Smooth muscle cell (in vitro differentiated cells): Measurements from ENCODE around the gene SMIM29. TPM values are rescaled to one million over a fixed set of nuclear protein-coding genes. Genes with fewer than 3 reads are reported as not detected.

Source experiments
- DNase-seq: peaks from one replicate; lab custom pipeline; 2025; ENCODE audit not compliant: unreplicated experiment; lab: John Stamatoyannopoulos, UW
- H2AFZ ChIP-seq: fragments of 200-600 bp; sonication (generic); 2 replicates; pipeline ENCODE4 v1.6.0; 2016; ENCODE audit warnings: antibody characterized with exemption, low read depth, mild to moderate bottlenecking
- H3F3A ChIP-seq: fragments of 200-600 bp; sonication (generic); 2 replicates; pipeline ENCODE4 v1.6.0; 2017; ENCODE audit warnings: antibody characterized with exemption, low read depth
- H3K27ac ChIP-seq: fragments of 200-600 bp; sonication (generic); 2 replicates; pipeline ENCODE4 v1.5.1; 2016; ENCODE audit warnings: low read depth, mild to moderate bottlenecking
- H3K27me3 ChIP-seq: fragments of 200-600 bp; sonication (generic); 2 replicates; pipeline ENCODE4 v1.6.1; 2016; ENCODE audit warnings: low read depth, mild to moderate bottlenecking
- H3K36me3 ChIP-seq: fragments of 200-600 bp; sonication (generic); 2 replicates; pipeline ENCODE4 v1.5.1; 2016; ENCODE audit warnings: low read depth
- H3K4me1 ChIP-seq: fragments of 200-600 bp; sonication (generic); 2 replicates; pipeline ENCODE4 v1.5.1; 2016; ENCODE audit warnings: low read depth
- H3K4me2 ChIP-seq: fragments of 200-600 bp; sonication (generic); 2 replicates; pipeline ENCODE4 v1.6.0; 2016; ENCODE audit warnings: mild to moderate bottlenecking
- H3K4me3 ChIP-seq: fragments of 200-600 bp; sonication (generic); 2 replicates; pipeline ENCODE4 v1.5.1; 2016; ENCODE audit warnings: mild to moderate bottlenecking
- H3K79me2 ChIP-seq: fragments of 200-600 bp; sonication (generic); 2 replicates; pipeline ENCODE4 v1.6.0; 2016; ENCODE audit warnings: low read depth, mild to moderate bottlenecking
- H3K9ac ChIP-seq: fragments of 200-600 bp; sonication (generic); 2 replicates; pipeline ENCODE4 v1.6.0; 2016; ENCODE audit warnings: low read depth
- H3K9me3 ChIP-seq: fragments of 200-600 bp; sonication (generic); replicated peaks from 2 replicates; pipeline ENCODE4 v1.5.1; 2016; ENCODE audit warnings: low read depth
- H4K20me1 ChIP-seq: fragments of 200-600 bp; sonication (generic); 2 replicates; pipeline ENCODE4 v1.6.0; 2016; ENCODE audit warnings: low read depth
- WGBS: methylation state at CpG from one replicate; pipeline ENCODE4 v1.1.7; 2016; ENCODE audit warnings: low lambda C conversion rate; 5-methylcytosine and 5-hydroxymethylcytosine counted together
- polyA plus RNA-seq: library from polyadenylated mRNA; unstranded; fragments of >200 nt; fragmentation: Nextera tagmentation; extraction: Ambion mirVana; gene quantifications from 2 replicates; pipeline ENCODE4 v1.2.1, GENCODE V29; 2016
- total RNA-seq: library from RNA; depleted of rRNA; stranded (reverse); fragments of >200 nt; gene quantifications from 2 replicates; pipeline ENCODE4 v1.2.3, GENCODE V29; 2014
- TF ChIP-seq, protein P1 (sequence below): fragments of 200-600 bp; sonication (generic); IDR thresholded peaks from 2 replicates; pipeline ENCODE4 v1.5.1; 2017; ENCODE audit warnings: borderline replicate concordance, mild to moderate bottlenecking, antibody characterized with exemption; ENCODE audit not compliant: insufficient read depth, poor library complexity, severe bottlenecking

The SMIM29 gene
- total and polyA plus RNA-seq, 2 experiments from 2014 or later: 29.2 to 29.7 TPM

DNA sequence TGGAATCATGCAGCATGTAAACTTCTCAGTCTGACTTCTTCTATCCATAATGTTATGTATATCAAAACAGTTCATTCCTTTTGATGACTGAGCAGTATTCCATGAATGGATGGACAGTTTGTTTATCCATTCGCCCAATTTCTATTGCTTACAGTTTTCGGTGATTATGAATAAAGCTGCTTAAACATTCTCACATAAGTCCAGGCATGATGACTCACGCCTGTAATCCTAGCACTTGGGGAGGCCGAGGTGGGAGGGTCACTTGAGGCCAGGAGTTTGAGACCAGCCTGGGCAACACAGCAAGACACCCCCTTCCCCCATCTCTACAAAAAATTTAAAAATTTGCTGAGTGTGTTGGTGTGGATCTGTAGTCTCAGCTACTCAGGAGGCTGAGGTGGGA lies 35.0 kb downstream of the SMIM29 start:
- H3K9me3 ChIP-seq: no peaks in the 10 kb centered on the region
- WGBS: 79% methylated on average over 4 of the region's 4 CpGs
- H2AFZ ChIP-seq: no peak overlapping the region
- H3K4me2 ChIP-seq: no peak overlapping the region
- no peak overlapping the region for H3K4me3 ChIP-seq
- no peaks in the 10 kb centered on the region for H3K4me1 ChIP-seq
- H3K27me3 ChIP-seq: no peaks in the 10 kb centered on the region
- H3K27ac ChIP-seq: no peak overlapping the region
- H3K36me3 ChIP-seq: no peaks in the 10 kb centered on the region
- TF ChIP-seq, protein P1, sequence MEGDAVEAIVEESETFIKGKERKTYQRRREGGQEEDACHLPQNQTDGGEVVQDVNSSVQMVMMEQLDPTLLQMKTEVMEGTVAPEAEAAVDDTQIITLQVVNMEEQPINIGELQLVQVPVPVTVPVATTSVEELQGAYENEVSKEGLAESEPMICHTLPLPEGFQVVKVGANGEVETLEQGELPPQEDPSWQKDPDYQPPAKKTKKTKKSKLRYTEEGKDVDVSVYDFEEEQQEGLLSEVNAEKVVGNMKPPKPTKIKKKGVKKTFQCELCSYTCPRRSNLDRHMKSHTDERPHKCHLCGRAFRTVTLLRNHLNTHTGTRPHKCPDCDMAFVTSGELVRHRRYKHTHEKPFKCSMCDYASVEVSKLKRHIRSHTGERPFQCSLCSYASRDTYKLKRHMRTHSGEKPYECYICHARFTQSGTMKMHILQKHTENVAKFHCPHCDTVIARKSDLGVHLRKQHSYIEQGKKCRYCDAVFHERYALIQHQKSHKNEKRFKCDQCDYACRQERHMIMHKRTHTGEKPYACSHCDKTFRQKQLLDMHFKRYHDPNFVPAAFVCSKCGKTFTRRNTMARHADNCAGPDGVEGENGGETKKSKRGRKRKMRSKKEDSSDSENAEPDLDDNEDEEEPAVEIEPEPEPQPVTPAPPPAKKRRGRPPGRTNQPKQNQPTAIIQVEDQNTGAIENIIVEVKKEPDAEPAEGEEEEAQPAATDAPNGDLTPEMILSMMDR: no peak
- H3K9ac ChIP-seq: no peak overlapping the region
- no peaks in the 10 kb centered on the region for H3F3A ChIP-seq
- no peaks in the 10 kb centered on the region for H4K20me1 ChIP-seq
- no peaks in the 10 kb centered on the region for H3K79me2 ChIP-seq
- no peak for DNase-seq

DNA sequence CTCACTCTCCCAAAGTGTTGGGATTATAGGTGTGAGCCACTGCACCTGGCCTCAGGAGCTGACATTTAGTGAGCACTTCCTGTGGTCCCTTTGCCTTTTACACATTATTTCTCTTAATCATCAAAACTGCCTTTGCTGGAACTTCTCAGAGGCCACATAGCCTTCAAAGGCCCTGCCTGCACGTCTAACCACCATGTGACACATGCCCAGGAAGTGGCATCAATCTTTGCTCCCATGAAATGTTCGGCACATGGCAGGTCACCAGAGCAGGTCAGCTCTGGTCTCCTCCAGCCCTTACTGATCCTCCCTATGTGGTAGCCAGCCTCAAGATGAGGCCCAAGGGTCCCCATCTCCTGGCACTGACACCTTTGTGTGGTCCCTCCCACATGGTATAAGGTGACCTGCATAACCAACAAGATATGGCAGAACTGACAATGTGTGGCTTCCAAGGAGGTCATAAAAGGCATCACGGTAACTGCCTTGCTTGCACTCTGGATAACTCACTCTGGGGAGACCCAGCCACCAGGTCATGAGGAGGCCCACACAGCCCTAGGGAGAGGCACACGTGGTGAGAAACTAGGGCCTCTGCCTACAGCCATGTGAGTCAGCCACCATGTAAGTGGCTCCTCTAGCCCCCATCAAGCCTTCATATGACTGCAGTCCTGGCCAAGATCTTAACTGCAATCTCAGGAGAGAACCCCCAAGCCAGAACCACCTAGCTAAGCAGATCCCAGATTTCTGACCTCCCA lies 40.9 kb downstream of the SMIM29 start:
- no peak overlapping the region for H3K9ac ChIP-seq
- H3K79me2 ChIP-seq: no peaks in the 10 kb centered on the region
- no peaks in the 10 kb centered on the region for H3K9me3 ChIP-seq
- no peaks in the 10 kb centered on the region for H3K36me3 ChIP-seq
- no peaks in the 10 kb centered on the region for H3K27me3 ChIP-seq
- TF ChIP-seq, protein P1: no peak
- no peak overlapping the region for H3K4me3 ChIP-seq
- H2AFZ ChIP-seq: no peak overlapping the region
- H3K4me1 ChIP-seq: no peaks in the 10 kb centered on the region
- H3F3A ChIP-seq: no peaks in the 10 kb centered on the region
- H3K27ac ChIP-seq: no peak overlapping the region
- H4K20me1 ChIP-seq: no peaks in the 10 kb centered on the region
- H3K4me2 ChIP-seq: no peak overlapping the region
- WGBS: 73% methylated on average over 4 of the region's 4 CpGs
- DNase-seq: no peak

DNA sequence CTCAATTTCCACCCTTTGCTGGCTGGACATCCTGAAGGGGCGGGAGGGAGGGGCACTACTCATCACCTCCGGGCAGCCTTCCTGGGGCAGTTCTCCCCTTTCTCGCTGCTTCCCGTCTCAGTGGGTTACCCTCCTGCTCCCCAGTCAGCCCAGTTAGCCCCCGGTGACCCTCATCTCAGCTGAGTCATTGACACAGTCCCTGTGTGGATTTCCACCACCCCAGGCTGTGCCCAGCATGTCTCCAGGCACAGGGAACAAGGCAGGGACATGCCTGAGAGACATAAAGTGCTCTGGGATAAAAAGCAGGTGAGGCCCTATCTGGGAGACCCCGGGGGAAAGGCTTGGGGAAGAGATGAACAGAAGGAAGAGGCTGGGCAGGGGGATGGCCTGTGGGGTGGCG lies 42.1 kb downstream of the SMIM29 start:
- Histone ChIP-seq H3K4me2 (no peak overlapping the region), H4K20me1 (no peaks in the 10 kb centered on the region), H3K36me3 (no peaks in the 10 kb centered on the region), H3K9me3 (no peaks in the 10 kb centered on the region), H3K79me2 (no peaks in the 10 kb centered on the region), H3F3A (no peaks in the 10 kb centered on the region), H3K4me3 (no peak overlapping the region), H2AFZ (no peak overlapping the region), H3K4me1 (no peaks in the 10 kb centered on the region), H3K27ac (no peak overlapping the region), H3K9ac (no peak overlapping the region), H3K27me3 (no peaks in the 10 kb centered on the region)
- no peak for DNase-seq
- TF ChIP-seq, protein P1: no peak
- 81% methylated on average over 7 of the region's 7 CpGs for WGBS

DNA sequence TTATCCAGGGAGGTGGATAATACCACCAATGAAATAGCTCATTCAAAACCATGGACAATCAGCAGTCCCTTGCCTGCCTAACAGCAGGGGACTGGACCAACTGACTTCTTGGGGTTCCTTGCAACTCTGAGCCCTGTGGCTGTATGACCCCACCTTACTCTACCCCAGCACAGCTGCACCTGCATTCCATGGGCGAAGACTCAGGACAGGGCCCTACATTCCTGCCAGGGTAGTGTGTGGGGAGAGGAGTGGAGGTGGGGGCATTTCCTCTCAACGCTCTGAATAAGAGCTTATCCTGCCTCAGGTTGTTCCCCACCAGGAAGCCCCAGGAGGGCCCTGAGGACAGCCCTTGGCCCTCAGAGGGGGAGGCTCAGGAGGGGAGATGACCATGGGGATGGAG lies 42.9 kb downstream of the SMIM29 start:
- no peaks in the 10 kb centered on the region for H3K9me3 ChIP-seq
- no peaks in the 10 kb centered on the region for H3F3A ChIP-seq
- H4K20me1 ChIP-seq: no peaks in the 10 kb centered on the region
- 94% methylated on average over 2 of the region's 2 CpGs for WGBS
- no peak overlapping the region for H3K4me3 ChIP-seq
- no peaks in the 10 kb centered on the region for H3K36me3 ChIP-seq
- no peak for DNase-seq
- no peaks in the 10 kb centered on the region for H3K4me1 ChIP-seq
- TF ChIP-seq, protein P1: no peak
- H2AFZ ChIP-seq: no peak overlapping the region
- no peaks in the 10 kb centered on the region for H3K79me2 ChIP-seq
- H3K27ac ChIP-seq: no peak overlapping the region
- H3K27me3 ChIP-seq: no peaks in the 10 kb centered on the region
- no peak overlapping the region for H3K9ac ChIP-seq
- H3K4me2 ChIP-seq: no peak overlapping the region
